ENCODE measurements around the gene KRTAP10-2.
A peak's percentile ranks its signal among the peaks of the same experiment; 100 is the strongest.
"Not testable (repeated sequence)": the region's sequence is repeated elsewhere in the genome, so short reads cannot be mapped to it uniquely, and the experiment has no call there.

KRTAP10-2 gene, protein sequence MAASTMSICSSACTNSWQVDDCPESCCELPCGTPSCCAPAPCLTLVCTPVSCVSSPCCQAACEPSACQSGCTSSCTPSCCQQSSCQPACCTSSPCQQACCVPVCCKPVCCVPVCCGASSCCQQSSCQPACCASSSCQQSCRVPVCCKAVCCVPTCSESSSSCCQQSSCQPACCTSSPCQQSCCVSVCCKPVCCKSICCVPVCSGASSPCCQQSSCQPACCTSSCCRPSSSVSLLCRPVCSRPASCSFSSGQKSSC

DNA sequence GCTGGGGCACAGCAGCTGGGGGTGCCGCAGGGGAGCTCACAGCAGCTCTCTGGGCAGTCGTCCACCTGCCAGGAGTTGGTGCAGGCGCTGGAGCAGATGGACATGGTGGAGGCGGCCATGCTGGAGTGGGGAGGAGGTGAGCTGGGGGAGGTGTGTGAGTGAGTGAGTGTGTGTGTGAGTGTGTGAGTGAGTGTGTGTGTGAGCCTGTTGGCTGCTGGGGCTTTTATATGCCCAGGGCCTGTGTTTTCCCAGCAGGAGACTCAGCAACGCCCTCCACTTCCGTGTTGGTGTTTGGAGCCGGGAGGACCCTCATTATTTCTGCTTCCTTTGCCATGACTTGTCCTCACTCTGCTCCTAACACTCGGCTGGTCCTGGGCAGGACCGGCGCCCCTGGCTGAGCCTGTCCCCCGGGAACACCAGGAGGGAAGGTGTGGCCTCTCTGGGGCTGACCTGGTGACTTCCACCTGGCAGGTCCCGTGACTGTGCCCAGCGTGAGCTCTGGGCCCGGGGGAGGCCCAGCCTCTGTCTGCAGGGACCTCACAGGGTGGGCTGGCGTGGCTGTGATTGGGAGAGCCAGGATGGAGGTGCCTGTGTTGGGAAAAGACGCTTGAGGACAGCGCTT, at the start of gene KRTAP10-2:
Gene KRTAP10-2, minus strand, starts transcription at position 166 of the 622 bp plus-strand sequence. Its CDS starts 47 bp downstream, at position 119.
- peak within 1 kb of the TSS; percentile 50 for H3K4me2 ChIP-seq
- no peaks in the 10 kb centered on the region for H4K20me1 ChIP-seq
- peaks cover 68% of the 10 kb centered on the region for H3K4me1 ChIP-seq
- H3K4me3 ChIP-seq, result no peak within 1 kb of the TSS
- H3K9ac ChIP-seq, result no peak within 1 kb of the TSS
- H3K27me3 ChIP-seq, result no peaks in the 10 kb centered on the region
- peaks cover 14% of the 10 kb centered on the region for H3K9me3 ChIP-seq
- H3K27ac ChIP-seq, result 0 out of 2 replicates have a peak within 1 kb of the TSS, but pooled peaks have one; percentile 16
- no peaks in the 10 kb centered on the region for H3K36me3 ChIP-seq
- TF ChIP-seq Cebpa-rat (IDR thresholded peaks at IDR 0.05), result no peak

DNA sequence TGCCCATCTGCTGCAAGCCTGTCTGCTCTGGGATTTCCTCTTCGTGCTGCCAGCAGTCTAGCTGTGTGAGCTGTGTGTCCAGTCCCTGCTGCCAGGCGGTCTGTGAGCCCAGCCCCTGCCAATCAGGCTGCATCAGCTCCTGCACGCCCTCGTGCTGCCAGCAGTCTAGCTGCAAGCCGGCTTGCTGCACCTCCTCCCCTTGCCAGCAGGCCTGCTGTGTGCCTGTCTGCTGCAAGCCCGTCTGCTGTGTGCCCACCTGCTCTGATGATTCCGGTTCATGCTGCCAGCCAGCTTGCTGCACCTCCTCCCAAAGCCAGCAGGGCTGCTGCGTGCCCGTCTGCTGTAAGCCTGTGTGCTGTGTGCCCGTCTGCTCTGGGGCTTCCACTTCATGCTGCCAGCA, 49.8 kb upstream of the KRTAP10-2 start:
- H3K4me2 ChIP-seq, H3K9ac ChIP-seq, H3K4me3 ChIP-seq, H3K27me3 ChIP-seq, H3K4me1 ChIP-seq, H3K36me3 ChIP-seq, H4K20me1 ChIP-seq, H3K27ac ChIP-seq: not testable (repeated sequence)
- peaks cover 11% of the 10 kb centered on the region for H3K9me3 ChIP-seq

DNA sequence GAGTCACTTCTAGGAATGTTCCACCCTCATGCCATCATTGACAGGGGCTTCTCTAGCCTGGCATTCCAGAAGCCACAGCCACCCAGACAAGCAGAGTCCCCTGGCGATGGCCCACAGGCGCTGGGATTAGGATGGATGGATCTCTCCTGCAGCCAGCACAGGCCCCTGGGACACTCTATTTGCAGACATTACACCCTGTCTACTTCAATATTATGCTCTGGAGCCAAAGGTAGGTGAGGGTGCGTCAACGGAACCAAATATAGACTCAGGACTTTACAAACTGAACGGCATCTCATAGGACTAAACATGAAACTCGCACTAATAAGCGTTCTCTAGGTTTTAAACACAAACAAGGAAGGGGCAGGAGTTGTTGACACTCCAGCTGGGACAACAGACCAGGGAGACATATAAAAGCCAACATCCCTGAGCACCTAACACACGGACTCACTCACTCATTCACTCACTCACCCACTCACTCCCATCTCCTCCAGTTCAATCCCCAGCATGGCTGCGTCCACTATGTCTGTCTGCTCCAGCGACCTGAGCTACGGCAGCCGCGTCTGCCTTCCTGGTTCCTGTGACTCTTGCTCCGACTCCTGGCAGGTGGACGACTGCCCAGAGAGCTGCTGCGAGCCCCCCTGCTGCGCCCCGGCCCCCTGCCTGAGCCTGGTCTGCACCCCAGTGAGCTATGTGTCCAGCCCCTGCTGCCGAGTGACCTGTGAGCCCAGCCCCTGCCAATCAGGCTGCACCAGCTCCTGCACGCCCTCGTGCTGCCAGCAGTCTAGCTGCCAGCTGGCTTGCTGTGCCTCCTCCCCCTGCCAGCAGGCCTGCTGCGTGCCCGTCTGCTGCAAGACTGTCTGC, 49.0 kb upstream of the KRTAP10-2 start, which contains the start of gene KRTAP10-7:
Gene KRTAP10-7, plus strand, starts transcription at position 480 of the 861 bp plus-strand sequence. Its CDS starts 25 bp downstream, at position 505.
- not testable (repeated sequence) for H4K20me1 ChIP-seq, H3K36me3 ChIP-seq, H3K27ac ChIP-seq, H3K9ac ChIP-seq, H3K4me3 ChIP-seq, H3K4me2 ChIP-seq, H3K27me3 ChIP-seq, H3K4me1 ChIP-seq
- peaks cover 11% of the 10 kb centered on the region for H3K9me3 ChIP-seq

DNA sequence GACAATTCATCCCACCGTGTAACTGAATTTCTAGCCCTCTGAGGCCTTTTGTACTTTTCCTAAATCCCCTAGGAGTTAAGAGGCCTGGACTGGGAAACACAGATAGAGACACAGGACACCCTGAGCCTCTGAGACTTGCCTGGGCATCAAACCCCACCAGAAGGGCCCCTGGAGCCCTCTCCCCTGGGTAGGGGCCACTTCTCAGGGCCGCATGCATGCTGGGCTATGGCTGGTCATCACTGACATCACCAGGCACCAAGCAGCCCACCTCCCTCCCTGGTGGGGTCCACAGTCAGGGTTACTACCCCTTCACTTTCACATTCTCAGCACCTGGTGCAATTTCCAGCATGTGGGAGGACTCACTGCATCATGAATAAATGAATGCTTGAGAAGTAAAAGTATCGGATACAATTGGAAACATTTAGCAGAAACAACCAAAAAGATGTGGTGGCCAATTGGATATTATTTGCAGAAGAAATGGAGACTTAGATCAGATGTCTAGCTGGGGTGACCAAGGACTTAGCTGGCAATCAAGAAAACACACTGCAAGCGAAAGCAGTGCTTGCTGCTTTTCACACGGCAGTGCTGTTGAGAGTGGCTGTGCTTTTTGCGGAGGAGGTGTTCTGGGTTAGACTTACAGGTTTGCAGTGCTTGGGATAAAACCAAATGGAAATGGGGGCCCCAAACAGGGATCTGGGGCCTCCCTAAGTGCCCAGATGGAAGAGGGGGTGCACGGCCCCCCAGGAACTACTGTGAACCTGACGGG, 48.1 kb upstream of the KRTAP10-2 start:
- H3K27ac ChIP-seq, result no peak overlapping the region
- no peak for TF ChIP-seq Cebpa-rat (IDR thresholded peaks at IDR 0.05)
- no peak overlapping the region for H3K4me2 ChIP-seq
- peaks cover 7% of the 10 kb centered on the region for H3K9me3 ChIP-seq
- H3K4me1 ChIP-seq, result peaks cover 10% of the 10 kb centered on the region
- no peak overlapping the region for H3K9ac ChIP-seq
- no peaks in the 10 kb centered on the region for H3K36me3 ChIP-seq
- no peak overlapping the region for H3K4me3 ChIP-seq
- no peaks in the 10 kb centered on the region for H4K20me1 ChIP-seq
- H3K27me3 ChIP-seq, result no peaks in the 10 kb centered on the region

DNA sequence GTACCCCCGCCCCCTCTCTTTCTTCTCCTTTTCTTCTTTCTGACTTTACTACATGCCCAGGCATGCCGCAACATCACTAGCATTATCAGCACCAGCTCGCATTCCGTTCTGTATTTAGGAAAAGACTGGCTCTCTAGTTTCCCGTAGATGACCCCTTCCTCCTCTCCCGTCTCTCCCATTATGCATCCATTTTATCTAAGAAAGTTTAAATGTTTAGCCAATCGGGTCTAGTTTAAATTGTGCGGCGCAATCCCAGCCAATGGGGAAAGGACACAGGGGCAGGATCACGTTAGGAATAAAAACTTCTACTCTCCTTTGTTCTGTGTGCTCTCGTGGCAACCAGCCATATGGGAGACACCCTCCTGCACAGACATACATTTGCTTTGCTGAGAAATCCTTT, 46.8 kb upstream of the KRTAP10-2 start:
- no peaks in the 10 kb centered on the region for H3K27me3 ChIP-seq
- H3K27ac ChIP-seq, result no peak overlapping the region
- peaks cover 24% of the 10 kb centered on the region for H3K4me1 ChIP-seq
- H3K4me3 ChIP-seq, result no peak overlapping the region
- H4K20me1 ChIP-seq, result no peaks in the 10 kb centered on the region
- H3K4me2 ChIP-seq, result no peak overlapping the region
- no peaks in the 10 kb centered on the region for H3K9me3 ChIP-seq
- no peaks in the 10 kb centered on the region for H3K36me3 ChIP-seq
- TF ChIP-seq Cebpa-rat (IDR thresholded peaks at IDR 0.05), result no peak
- H3K9ac ChIP-seq, result no peak overlapping the region

DNA sequence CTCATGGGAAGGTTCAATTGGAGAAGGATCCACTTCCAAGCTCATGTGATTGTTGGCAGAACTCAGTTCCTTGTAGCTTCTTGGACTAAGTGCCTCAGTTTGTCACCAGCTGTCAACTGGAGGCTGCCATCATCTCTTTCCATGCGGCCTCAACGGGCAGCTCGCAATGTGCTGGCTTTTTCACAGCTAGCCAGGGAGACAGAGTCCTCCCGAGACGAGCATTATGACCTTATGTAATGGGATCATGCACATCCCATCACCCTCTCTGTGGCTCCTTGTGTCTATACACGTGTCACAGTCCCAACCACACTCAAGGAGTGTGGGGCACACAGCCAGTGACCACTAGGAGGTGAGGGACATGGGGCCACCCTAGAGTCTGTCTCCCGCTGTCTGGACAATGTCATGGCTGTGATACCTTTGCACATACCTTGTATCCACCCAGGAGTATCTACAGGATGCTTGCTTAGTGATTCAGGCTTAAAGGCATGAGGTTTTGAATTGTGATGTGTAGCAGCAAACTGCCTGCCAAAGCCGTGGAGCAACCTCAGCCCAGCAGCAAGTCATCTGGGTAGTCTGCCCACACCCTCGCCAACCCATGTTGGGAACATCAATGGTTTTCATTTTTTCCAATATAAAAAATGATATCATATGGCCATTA, 44.9 kb upstream of the KRTAP10-2 start:
- H3K36me3 ChIP-seq, result no peaks in the 10 kb centered on the region
- H3K9me3 ChIP-seq, result no peaks in the 10 kb centered on the region
- no peak overlapping the region for H3K27ac ChIP-seq
- TF ChIP-seq Cebpa-rat (IDR thresholded peaks at IDR 0.05), result no peak
- H3K4me3 ChIP-seq, result no peak overlapping the region
- no peak overlapping the region for H3K9ac ChIP-seq
- no peaks in the 10 kb centered on the region for H4K20me1 ChIP-seq
- H3K27me3 ChIP-seq, result no peaks in the 10 kb centered on the region
- peaks cover 33% of the 10 kb centered on the region for H3K4me1 ChIP-seq
- no peak overlapping the region for H3K4me2 ChIP-seq

DNA sequence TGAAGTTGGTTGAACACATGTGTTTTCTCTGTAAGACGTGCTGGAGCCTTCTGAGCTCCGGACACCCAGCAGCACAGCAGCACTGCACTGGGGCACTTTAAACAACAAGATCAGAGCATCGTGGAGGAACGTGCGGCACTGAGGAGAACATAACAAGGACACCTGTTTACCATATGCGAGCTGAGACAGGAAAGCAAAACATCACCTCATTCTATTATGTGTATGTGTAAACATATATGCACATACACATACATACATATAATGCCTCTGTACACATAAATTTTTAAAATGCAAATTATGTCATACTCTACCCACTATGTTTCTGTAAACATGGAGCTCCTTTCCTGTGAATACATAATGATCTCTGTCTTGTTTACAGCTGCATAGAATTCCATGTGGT, 44.2 kb upstream of the KRTAP10-2 start:
- TF ChIP-seq Cebpa-rat (IDR thresholded peaks at IDR 0.05), result no peak
- no peak overlapping the region for H3K4me3 ChIP-seq
- peaks cover 33% of the 10 kb centered on the region for H3K4me1 ChIP-seq
- H3K4me2 ChIP-seq, result peak overlapping the region; percentile 82; the same call in 1 of the 2 replicates
- H3K27ac ChIP-seq, result no peak overlapping the region
- H3K36me3 ChIP-seq, result no peaks in the 10 kb centered on the region
- no peaks in the 10 kb centered on the region for H3K27me3 ChIP-seq
- no peaks in the 10 kb centered on the region for H3K9me3 ChIP-seq
- no peaks in the 10 kb centered on the region for H4K20me1 ChIP-seq
- H3K9ac ChIP-seq, result no peak overlapping the region

DNA sequence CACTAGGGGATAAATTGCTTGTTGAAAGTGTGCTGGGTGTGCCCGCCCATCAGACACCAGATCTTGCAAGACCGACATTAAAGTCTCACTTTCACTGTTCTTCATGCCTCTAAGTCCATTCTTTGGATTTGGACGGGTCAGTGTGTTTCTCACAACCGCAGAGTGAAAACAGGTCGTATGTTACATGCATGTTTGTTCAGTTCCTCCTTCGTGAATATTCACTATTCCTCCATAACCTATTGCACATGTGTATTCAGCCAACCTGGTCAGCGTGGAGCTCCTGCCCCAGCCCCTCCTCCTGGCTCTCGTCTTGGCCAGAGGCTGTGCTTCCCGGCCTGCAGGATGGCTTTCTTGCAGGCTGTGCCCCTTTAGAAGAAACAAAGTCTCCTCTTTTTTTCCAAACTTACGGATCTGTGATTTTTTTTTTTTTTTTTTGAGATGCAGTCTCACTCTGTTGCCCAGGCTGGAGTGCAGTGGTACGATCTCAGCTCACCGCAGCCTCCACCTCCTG, 43.2 kb upstream of the KRTAP10-2 start:
- H3K36me3 ChIP-seq, result no peaks in the 10 kb centered on the region
- H3K4me2 ChIP-seq, result peak overlapping the region; percentile 82
- peaks cover 33% of the 10 kb centered on the region for H3K4me1 ChIP-seq
- no peak overlapping the region for H3K4me3 ChIP-seq
- no peak for TF ChIP-seq Cebpa-rat (IDR thresholded peaks at IDR 0.05)
- H3K9me3 ChIP-seq, result no peaks in the 10 kb centered on the region
- H3K27me3 ChIP-seq, result no peaks in the 10 kb centered on the region
- peak overlapping the region; percentile 61; the same call in 1 of the 2 replicates for H3K27ac ChIP-seq
- no peaks in the 10 kb centered on the region for H4K20me1 ChIP-seq
- no peak overlapping the region for H3K9ac ChIP-seq
